Endodermal cell (in vitro differentiated cells): ENCODE results near the gene PRICKLE2. TPM values are rescaled to one million over a fixed set of nuclear protein-coding genes. Genes with fewer than 3 reads are reported as not detected.
A peak's percentile ranks its signal among the peaks of the same experiment; 100 is the strongest.

Experiments used
- DNase-seq: peaks from one replicate; pipeline ENCODE4 v3.0.0-alpha.2; 2017
- H3K27ac ChIP-seq: 2 replicates; pipeline ENCODE4 v1.5.1; 2013; ENCODE audit warnings: mild to moderate bottlenecking, low read depth, low read length, moderate library complexity
- H3K27me3 ChIP-seq: 2 replicates; pipeline ENCODE4 v1.6.1; 2013; ENCODE audit warnings: mild to moderate bottlenecking, low read length, moderate library complexity; ENCODE audit not compliant: insufficient read depth, control insufficient read depth, poor library complexity, severe bottlenecking
- H3K36me3 ChIP-seq: 2 replicates; pipeline ENCODE4 v1.7.0; 2013; ENCODE audit warnings: mild to moderate bottlenecking, low read length, moderate library complexity; ENCODE audit not compliant: control insufficient read depth, insufficient read depth
- H3K4me1 ChIP-seq: one replicate; pipeline ENCODE4 v1.7.0; 2013; ENCODE audit warnings: low read length; ENCODE audit not compliant: control insufficient read depth, insufficient read depth
- H3K4me3 ChIP-seq: 2 replicates; pipeline ENCODE4 v1.5.1; 2013; ENCODE audit warnings: mild to moderate bottlenecking, low read length, moderate library complexity
- H3K9ac ChIP-seq: 2 replicates; pipeline ENCODE4 v1.6.1; 2013; ENCODE audit warnings: mild to moderate bottlenecking, low read length, moderate library complexity; ENCODE audit not compliant: poor library complexity, severe bottlenecking; ENCODE audit errors: extremely low read depth
- H3K9me3 ChIP-seq: 2 replicates; pipeline ENCODE4 v1.6.1; 2013; ENCODE audit warnings: mild to moderate bottlenecking, low read length, moderate library complexity; ENCODE audit not compliant: control insufficient read depth
- H3K27ac Mint-ChIP-seq: 2 replicates; pipeline ENCODE4 v1.8.0; 2020; ENCODE audit warnings: mixed read lengths
- H3K27me3 Mint-ChIP-seq: 2 replicates; pipeline ENCODE4 v1.8.0; 2021; ENCODE audit warnings: mild to moderate bottlenecking, mixed read lengths; ENCODE audit not compliant: insufficient read depth
- H3K36me3 Mint-ChIP-seq: 2 replicates; pipeline ENCODE4 v1.8.0; 2020; ENCODE audit warnings: low read depth, mixed read lengths
- H3K4me1 Mint-ChIP-seq: 2 replicates; pipeline ENCODE4 v1.8.0; 2020; ENCODE audit warnings: mixed read lengths
- H3K4me3 Mint-ChIP-seq: 2 replicates; pipeline ENCODE4 v1.8.0; 2020; ENCODE audit warnings: mild to moderate bottlenecking, moderate library complexity, mixed read lengths
- H3K9me3 Mint-ChIP-seq: 2 replicates; pipeline ENCODE4 v1.8.0; 2020; ENCODE audit warnings: mild to moderate bottlenecking, mixed read lengths
- WGBS, 2 experiments: methylation state at CpG; one replicate each; pipeline versions ENCODE4 v1.1.5 to v1.1.7; 2013; ENCODE audit warnings: missing lambda C conversion rate in 2 of 2, mixed read lengths in 1 of 2; ENCODE audit not compliant: insufficient coverage in 1 of 2, insufficient read length in 1 of 2; 5-methylcytosine and 5-hydroxymethylcytosine counted together
- total RNA-seq, 2 donors: library from RNA; stranded (reverse); fragmentation: NEBNext Ultra II Directional in 1 of 2; extraction: Animal tissue kit (Norgen Biotek cat#: 25700) in 1 of 2; gene quantifications; 2 replicates in 1 of 2; 3 replicates in 1 of 2; pipeline ENCODE4 v1.2.1, GENCODE V29; 2021
- TF ChIP-seq, protein P1 (sequence below): fragments of 200-600 bp; sonication (generic); conservative IDR thresholded peaks from 2 replicates; pipeline ENCODE4 v1.5.0; 2021; ENCODE audit warnings: antibody characterized with exemption, mild to moderate bottlenecking

PRICKLE2 gene
- total RNA-seq, 2 donors from 2014 or later, result 8.5 to 10.4 TPM

DNA sequence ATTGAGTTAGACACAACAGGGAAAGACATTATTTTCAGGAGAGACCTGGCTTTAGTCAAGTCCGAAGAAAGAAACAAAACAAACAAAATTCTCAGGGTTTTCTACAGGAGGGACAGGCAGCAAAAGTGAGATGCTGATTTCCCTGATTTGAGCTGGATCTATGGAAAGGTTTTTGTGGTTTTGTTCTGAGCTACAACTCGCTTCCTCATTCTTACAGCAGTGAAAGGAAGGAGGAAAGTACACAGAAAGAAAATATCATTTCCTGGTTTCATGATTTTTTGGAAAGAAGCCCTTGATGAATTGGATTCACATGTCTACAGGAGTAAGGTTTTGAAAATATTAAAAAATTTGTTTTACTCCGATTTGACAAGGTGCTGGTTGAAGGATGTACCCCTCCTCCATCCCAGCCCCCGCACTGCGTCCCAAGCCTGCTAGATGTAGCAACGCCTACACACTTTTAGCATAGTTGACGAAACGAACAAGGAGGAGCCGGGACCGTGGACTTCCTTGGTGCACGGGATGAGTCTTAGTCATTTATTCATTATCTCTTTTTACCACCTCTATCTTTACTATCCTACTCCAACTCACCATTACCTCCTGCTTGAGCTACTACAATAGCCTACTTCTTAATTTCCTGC, 10.8 kb downstream of the PRICKLE2 start:
- TF ChIP-seq, protein P1, sequence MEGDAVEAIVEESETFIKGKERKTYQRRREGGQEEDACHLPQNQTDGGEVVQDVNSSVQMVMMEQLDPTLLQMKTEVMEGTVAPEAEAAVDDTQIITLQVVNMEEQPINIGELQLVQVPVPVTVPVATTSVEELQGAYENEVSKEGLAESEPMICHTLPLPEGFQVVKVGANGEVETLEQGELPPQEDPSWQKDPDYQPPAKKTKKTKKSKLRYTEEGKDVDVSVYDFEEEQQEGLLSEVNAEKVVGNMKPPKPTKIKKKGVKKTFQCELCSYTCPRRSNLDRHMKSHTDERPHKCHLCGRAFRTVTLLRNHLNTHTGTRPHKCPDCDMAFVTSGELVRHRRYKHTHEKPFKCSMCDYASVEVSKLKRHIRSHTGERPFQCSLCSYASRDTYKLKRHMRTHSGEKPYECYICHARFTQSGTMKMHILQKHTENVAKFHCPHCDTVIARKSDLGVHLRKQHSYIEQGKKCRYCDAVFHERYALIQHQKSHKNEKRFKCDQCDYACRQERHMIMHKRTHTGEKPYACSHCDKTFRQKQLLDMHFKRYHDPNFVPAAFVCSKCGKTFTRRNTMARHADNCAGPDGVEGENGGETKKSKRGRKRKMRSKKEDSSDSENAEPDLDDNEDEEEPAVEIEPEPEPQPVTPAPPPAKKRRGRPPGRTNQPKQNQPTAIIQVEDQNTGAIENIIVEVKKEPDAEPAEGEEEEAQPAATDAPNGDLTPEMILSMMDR, result no peak
- no peaks in the 10 kb centered on the region for H3K27me3 ChIP-seq
- H3K4me3 ChIP-seq, result no peak overlapping the region
- H3K36me3 Mint-ChIP-seq, result no peaks in the 10 kb centered on the region
- H3K27ac Mint-ChIP-seq, result peak overlapping the region; percentile 22
- peaks cover 14% of the 10 kb centered on the region for H3K4me1 ChIP-seq
- H3K9ac ChIP-seq, result no peak overlapping the region
- 87 to 93% methylated on average over 4 to 11 of the region's 11 CpGs for WGBS, 2 experiments
- DNase-seq, result no peak
- H3K4me3 Mint-ChIP-seq, result peak overlapping the region; percentile 11
- no peaks in the 10 kb centered on the region for H3K36me3 ChIP-seq
- peak overlapping the region; percentile 42 for H3K27ac ChIP-seq
- no peaks in the 10 kb centered on the region for H3K9me3 Mint-ChIP-seq
- peaks cover 12% of the 10 kb centered on the region for H3K27me3 Mint-ChIP-seq
- H3K4me1 Mint-ChIP-seq, result peaks cover 35% of the 10 kb centered on the region
- no peaks in the 10 kb centered on the region for H3K9me3 ChIP-seq

GRCh38 chr3:64213962-64214379, 11.3 kb downstream of the PRICKLE2 start:
- Mint-ChIP-seq H3K4me1 (peaks cover 30% of the 10 kb centered on the region), H3K4me3 (no peak overlapping the region), H3K9me3 (no peaks in the 10 kb centered on the region), H3K27ac (no peak overlapping the region), H3K36me3 (no peaks in the 10 kb centered on the region), H3K27me3 (peaks cover 6% of the 10 kb centered on the region)
- Histone ChIP-seq H3K4me3 (no peak overlapping the region), H3K27me3 (no peaks in the 10 kb centered on the region), H3K27ac (peak overlapping the region; percentile 42), H3K9me3 (no peaks in the 10 kb centered on the region), H3K9ac (no peak overlapping the region), H3K4me1 (peaks cover 14% of the 10 kb centered on the region), H3K36me3 (no peaks in the 10 kb centered on the region)
- TF ChIP-seq, protein P1, result no peak
- 96% methylated on average over 7 to 8 of the region's 8 CpGs for WGBS, 2 experiments
- DNase-seq, result no peak

DNA sequence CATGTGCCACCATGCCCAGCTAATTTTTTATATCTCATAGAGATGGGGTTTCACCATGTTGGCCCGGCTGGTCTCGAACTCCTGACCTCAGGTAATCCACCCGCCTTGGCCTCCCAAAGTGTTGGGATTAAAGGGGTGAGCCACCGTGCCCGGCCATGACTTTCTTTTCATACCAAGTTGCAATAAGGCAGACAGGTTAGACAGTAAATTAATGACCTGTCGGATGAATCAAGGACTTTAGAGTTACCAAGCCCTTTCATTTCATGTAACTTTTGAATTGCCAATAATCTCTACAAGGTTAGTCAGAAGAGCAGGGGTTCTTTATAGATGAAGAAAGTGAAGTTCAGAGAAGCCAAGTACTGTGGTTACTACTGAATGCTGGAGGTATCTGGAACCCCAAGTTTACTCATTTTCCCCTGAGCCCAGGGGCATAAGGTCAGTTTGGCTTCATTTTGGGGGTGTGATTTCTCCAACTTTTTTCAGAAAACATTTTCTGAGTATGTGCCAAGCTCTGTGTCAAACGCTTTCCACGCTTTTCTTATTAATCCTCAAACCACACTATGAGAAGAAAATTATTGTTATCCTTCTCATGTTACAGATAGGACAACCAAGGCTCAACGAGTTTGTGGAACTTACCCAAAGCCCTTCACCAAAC, 11.9 kb downstream of the PRICKLE2 start:
- H3K27ac Mint-ChIP-seq, result no peak overlapping the region
- DNase-seq, result no peak
- Histone ChIP-seq H3K36me3 (no peaks in the 10 kb centered on the region), H3K9ac (no peak overlapping the region), H3K9me3 (no peaks in the 10 kb centered on the region), H3K4me1 (peaks cover 14% of the 10 kb centered on the region), H3K4me3 (no peak overlapping the region), H3K27ac (no peak overlapping the region), H3K27me3 (no peaks in the 10 kb centered on the region)
- TF ChIP-seq, protein P1, result no peak
- no peaks in the 10 kb centered on the region for H3K9me3 Mint-ChIP-seq
- peaks cover 2% of the 10 kb centered on the region for H3K27me3 Mint-ChIP-seq
- no peak overlapping the region for H3K4me3 Mint-ChIP-seq
- no peaks in the 10 kb centered on the region for H3K36me3 Mint-ChIP-seq
- 94 to 96% methylated on average over 8 to 9 of the region's 9 CpGs for WGBS, 2 experiments
- peaks cover 27% of the 10 kb centered on the region for H3K4me1 Mint-ChIP-seq
